GM19193 (cell line): ENCODE measurements around the gene VMO1.

ENCODE experiments used
- POLR2A ChIP-seq: IDR thresholded peaks from 4 replicates; pipeline ENCODE4 v1.6.1; 2011; ENCODE audit not compliant: insufficient read depth, insufficient read length; ENCODE audit errors: extremely low read depth

Gene VMO1

GRCh38 chr17:4744999-4745969 is 40.9 kb downstream of the VMO1 start:
- no peak for TF ChIP-seq POLR2A

GRCh38 chr17:4743898-4744297 is 42.3 kb downstream of the VMO1 start:
- no peak for TF ChIP-seq POLR2A

- TF ChIP-seq POLR2A = no peak
Observed at GRCh38 chr17:4743216-4743615, 42.9 kb downstream of the VMO1 start.

- no peak for TF ChIP-seq POLR2A
Observed at GRCh38 chr17:4742629-4743028, 43.5 kb downstream of the VMO1 start.

GRCh38 chr17:4742133-4742532 is 44.0 kb downstream of the VMO1 start:
- no peak for TF ChIP-seq POLR2A

- no peak for TF ChIP-seq POLR2A
Observed at GRCh38 chr17:4741544-4741943, 44.6 kb downstream of the VMO1 start.

GRCh38 chr17:4740584-4740983 is 45.6 kb downstream of the VMO1 start:
- TF ChIP-seq POLR2A = no peak

GRCh38 chr17:4740025-4740351 is 46.2 kb downstream of the VMO1 start:
- TF ChIP-seq POLR2A = no peak

GRCh38 chr17:4739122-4740024 is 46.8 kb downstream of the VMO1 start, which contains the start of the genes CXCL16 and ZMYND15:
TSS of gene CXCL16 (minus strand) at chr17:4739928. CDS start at chr17:4739339, 589 bp downstream.
TSS of gene ZMYND15 (plus strand) at chr17:4739833. CDS start at chr17:4740549, 716 bp downstream.
- TF ChIP-seq POLR2A = no peak

- no peak for TF ChIP-seq POLR2A
Observed at GRCh38 chr17:4738136-4739121, 47.7 kb downstream of the VMO1 start.

GRCh38 chr17:4735876-4736651 is 50.1 kb downstream of the VMO1 start:
- no peak for TF ChIP-seq POLR2A
